Testis (tissue), 3 donors: Measurements from ENCODE around the gene OTUB1. TPM values are rescaled to one million over a fixed set of nuclear protein-coding genes. Genes with fewer than 3 reads are reported as not detected.

Source experiments
- DNase-seq: peaks from one replicate; pipeline ENCODE4 v3.0.0-alpha.2; 2019
- H3K27ac ChIP-seq, 2 donors: fragments of 200-600 bp; sonication (generic); one replicate each; pipeline ENCODE4 v1.5.1; 2019
- H3K27me3 ChIP-seq: fragments of 200-600 bp; sonication (generic); one replicate; pipeline ENCODE4 v1.5.1; 2019
- H3K36me3 ChIP-seq: fragments of 200-600 bp; sonication (generic); one replicate; pipeline ENCODE4 v1.5.1; 2017; ENCODE audit warnings: low read depth; ENCODE audit errors: missing control alignments
- H3K4me1 ChIP-seq: fragments of 200-600 bp; sonication (generic); one replicate; pipeline ENCODE4 v1.5.1; 2019
- H3K4me3 ChIP-seq, 2 donors: fragments of 200-600 bp; sonication (generic); one replicate each; pipeline ENCODE4 v1.5.1; 2017 to 2019
- H3K9me3 ChIP-seq: fragments of 200-600 bp; sonication (generic); one replicate; pipeline ENCODE4 v1.5.1; 2017
- CTCF ChIP-seq, 3 experiments: fragments of 450-650 bp in 2 of 3; fragments of 200-600 bp in 1 of 3; sonication (generic) in 1 of 3; IDR thresholded peaks; one replicate each; pipeline ENCODE4 v1.5.1; 2016 to 2019; ENCODE audit warnings: antibody characterized with exemption in 3 of 3, mild to moderate bottlenecking in 2 of 3, moderate library complexity in 1 of 3
- POLR2A ChIP-seq: fragments of 450-650 bp; IDR thresholded peaks from one replicate; pipeline ENCODE4 v1.6.1; 2017; ENCODE audit warnings: antibody characterized with exemption, mild to moderate bottlenecking, moderate library complexity
- WGBS, 2 donors: methylation state at CpG; one replicate each; pipeline ENCODE4 v1.1.5; 2018; 5-methylcytosine and 5-hydroxymethylcytosine counted together
- intact Hi-C: fragments of 100-400 bp; cut with DNase I; formaldehyde crosslinking; loops from one replicate; pipeline ENCODE4 v1.15.1; 2023; ENCODE audit warnings: low total_unique reads
- polyA plus RNA-seq: library from polyadenylated mRNA; stranded (reverse); fragments of 350-450 nt; fragmentation: Illumina TruSeq; extraction: RNeasy Lipid Tissue Mini Kit (QIAGEN cat#74804); gene quantifications from one replicate; pipeline ENCODE4 v1.2.3, GENCODE V29; 2014; ENCODE audit warnings: low read depth, low replicate concordance; ENCODE audit not compliant: insufficient read depth
- total RNA-seq, 2 donors: library from RNA; depleted of rRNA; stranded (reverse); fragments of >200 nt; gene quantifications; one replicate each; pipeline ENCODE4 v1.2.3, GENCODE V29; 2016

The OTUB1 gene
- total and polyA plus RNA-seq, 3 donors from 2014 or later, result 115 to 145 (median 121) TPM

GRCh38 chr11:63945477-63946163, 40.6 kb upstream of the OTUB1 start:
- DNase-seq, result peak; percentile 85
- Histone ChIP-seq H3K36me3 (no peaks in the 10 kb centered on the region), H3K27ac (peak overlapping the region; percentile 64 to 78), H3K9me3 (no peaks in the 10 kb centered on the region), H3K4me3 (no peak overlapping the region), H3K27me3 (no peaks in the 10 kb centered on the region), H3K4me1 (peaks cover 18% of the 10 kb centered on the region)
- intact Hi-C loops, result loop anchor here (5.0 to 10.0 kb wide), 2 partner anchors 108 to 181 kb away; partner anchors contain the start of genes MARK2 and ZFTA
- WGBS, 2 donors, result 28 to 32% methylated on average over 11 to 14 of the region's 14 CpGs
- peak; percentile 71 to 88 (median 85) for TF ChIP-seq CTCF (IDR thresholded peaks at IDR 0.05)
- TF ChIP-seq POLR2A, result no peak

GRCh38 chr11:63951779-63952536, 34.3 kb upstream of the OTUB1 start:
- Histone ChIP-seq H3K27ac (no peak overlapping the region), H3K4me3 (no peak overlapping the region), H3K36me3 (no peaks in the 10 kb centered on the region), H3K27me3 (no peaks in the 10 kb centered on the region), H3K4me1 (no peaks in the 10 kb centered on the region), H3K9me3 (no peaks in the 10 kb centered on the region)
- intact Hi-C loops, result no loop called here
- TF ChIP-seq POLR2A, result no peak
- TF ChIP-seq CTCF (IDR thresholded peaks at IDR 0.05), result no peak
- 82 to 84% methylated on average over 20 of the region's 20 CpGs for WGBS, 2 donors
- no peak for DNase-seq

- no peak overlapping the region for H3K4me3 ChIP-seq
- TF ChIP-seq POLR2A, result no peak
- TF ChIP-seq CTCF (IDR thresholded peaks at IDR 0.05), result no peak
- intact Hi-C loops, result no loop called here
- H3K36me3 ChIP-seq, result no peaks in the 10 kb centered on the region
- DNase-seq, result no peak
- H3K27ac ChIP-seq, result no peak overlapping the region
- no peaks in the 10 kb centered on the region for H3K9me3 ChIP-seq
- H3K27me3 ChIP-seq, result no peaks in the 10 kb centered on the region
- 92 to 99% methylated on average over 4 of the region's 4 CpGs for WGBS, 2 donors
- no peaks in the 10 kb centered on the region for H3K4me1 ChIP-seq
Observed at GRCh38 chr11:63952570-63952969, 33.7 kb upstream of the OTUB1 start.

- Histone ChIP-seq H3K4me1 (no peaks in the 10 kb centered on the region), H3K36me3 (no peaks in the 10 kb centered on the region), H3K27ac (no peak overlapping the region), H3K4me3 (no peak overlapping the region), H3K27me3 (no peaks in the 10 kb centered on the region), H3K9me3 (no peaks in the 10 kb centered on the region)
- no peak for DNase-seq
- intact Hi-C loops, result no loop called here
- TF ChIP-seq CTCF (IDR thresholded peaks at IDR 0.05), result no peak
- no peak for TF ChIP-seq POLR2A
- WGBS, 2 donors, result 81 to 87% methylated on average over 4 to 5 of the region's 5 CpGs
Observed at GRCh38 chr11:63958008-63958407, 28.2 kb upstream of the OTUB1 start.
